ENCODE results near the gene NGEF. TPM values are rescaled to one million over a fixed set of nuclear protein-coding genes. Genes with fewer than 3 reads are reported as not detected.
A peak's percentile ranks its signal among the peaks of the same experiment; 100 is the strongest.

NGEF gene
- total and polyA plus RNA-seq, 9 donors, result 0.66 to 4.8 (median 1.9) TPM

DNA sequence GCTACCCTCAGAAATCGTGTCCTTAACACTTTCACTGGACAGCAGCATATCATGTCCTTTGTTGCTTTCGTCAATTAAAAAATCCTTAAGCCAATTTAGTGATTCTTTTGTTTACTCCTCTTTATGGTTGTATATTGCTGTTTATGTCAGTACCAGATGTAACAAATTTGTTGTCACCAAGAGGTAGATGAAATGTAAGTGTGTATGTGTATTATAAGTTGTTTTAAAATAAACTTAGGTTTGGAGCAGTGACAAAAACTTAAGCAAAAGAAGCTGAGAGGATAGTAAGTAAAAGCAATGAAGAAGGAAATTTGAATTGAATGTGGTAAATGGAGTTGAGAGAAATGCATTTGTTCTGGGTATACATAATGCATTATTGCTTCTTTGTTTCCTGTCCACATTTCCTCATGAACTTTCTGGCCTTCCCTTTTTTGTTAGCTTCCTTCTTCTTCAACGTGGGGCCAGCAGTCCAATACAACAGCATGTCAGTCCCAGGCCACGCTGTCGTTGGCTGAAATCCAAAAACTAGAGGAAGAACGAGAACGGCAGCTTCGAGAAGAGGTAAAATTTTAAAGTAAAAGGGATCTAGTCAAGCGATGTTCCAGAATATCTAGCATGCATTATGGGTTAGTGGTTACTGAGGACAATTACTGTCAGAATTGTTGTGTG, 173.5 kb downstream of the NGEF start:
- Histone ChIP-seq H3K27me3 (ENCODE audit: control insufficient read depth, insufficient read depth, low read length) (no peaks in the 10 kb centered on the region), H3K36me3 (ENCODE audit: control insufficient read depth, insufficient read depth, low read length) (peaks cover 44% of the 10 kb centered on the region), H3K9me3 (replicated peaks; ENCODE audit: control insufficient read depth, low read depth, low read length) (no peaks in the 10 kb centered on the region), H3K27ac (ENCODE audit: low read length) (no peak overlapping the region), H3K4me3 (ENCODE audit: low read length) (no peak overlapping the region), H3K4me1 (ENCODE audit: control insufficient read depth, insufficient read depth, low read length) (no peaks in the 10 kb centered on the region)
- 0% methylated on average over 1 of the region's 9 CpGs for WGBS (ENCODE audit: insufficient coverage)
- DNase-seq, result peak; percentile 86

DNA sequence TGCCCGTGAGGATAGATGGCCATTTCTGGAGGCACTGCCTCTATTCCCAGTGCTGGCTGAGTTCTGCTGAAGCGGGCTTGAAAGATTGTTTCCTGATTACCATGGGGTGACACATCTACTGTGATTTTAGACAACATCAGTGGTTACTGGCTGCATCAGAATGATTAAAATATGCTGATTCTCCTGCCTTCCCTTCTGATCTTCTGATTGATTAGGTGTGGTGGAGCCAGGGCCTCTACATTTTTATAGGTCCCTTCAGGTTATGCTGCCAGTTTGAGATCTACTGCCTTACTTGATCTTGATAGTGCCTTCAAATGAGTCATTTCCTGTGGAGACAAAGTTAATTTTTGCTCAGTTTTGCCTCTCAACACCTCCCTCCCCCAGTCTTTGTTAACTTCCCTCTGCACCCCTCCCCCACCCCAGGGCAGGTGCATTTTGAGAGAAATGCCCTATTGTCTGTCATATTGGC, 174.6 kb downstream of the NGEF start:
- DNase-seq, result no peak
- H3K9me3 ChIP-seq (replicated peaks; ENCODE audit: control insufficient read depth, low read depth, low read length), result no peaks in the 10 kb centered on the region
- no peak overlapping the region for H3K27ac ChIP-seq (ENCODE audit: low read length)
- H3K4me1 ChIP-seq (ENCODE audit: control insufficient read depth, insufficient read depth, low read length), result no peaks in the 10 kb centered on the region
- H3K36me3 ChIP-seq (ENCODE audit: control insufficient read depth, insufficient read depth, low read length), result peaks cover 45% of the 10 kb centered on the region
- WGBS (ENCODE audit: insufficient coverage), result 67% methylated on average over 1 of the region's 2 CpGs
- H3K4me3 ChIP-seq (ENCODE audit: low read length), result no peak overlapping the region
- no peaks in the 10 kb centered on the region for H3K27me3 ChIP-seq (ENCODE audit: control insufficient read depth, insufficient read depth, low read length)

DNA sequence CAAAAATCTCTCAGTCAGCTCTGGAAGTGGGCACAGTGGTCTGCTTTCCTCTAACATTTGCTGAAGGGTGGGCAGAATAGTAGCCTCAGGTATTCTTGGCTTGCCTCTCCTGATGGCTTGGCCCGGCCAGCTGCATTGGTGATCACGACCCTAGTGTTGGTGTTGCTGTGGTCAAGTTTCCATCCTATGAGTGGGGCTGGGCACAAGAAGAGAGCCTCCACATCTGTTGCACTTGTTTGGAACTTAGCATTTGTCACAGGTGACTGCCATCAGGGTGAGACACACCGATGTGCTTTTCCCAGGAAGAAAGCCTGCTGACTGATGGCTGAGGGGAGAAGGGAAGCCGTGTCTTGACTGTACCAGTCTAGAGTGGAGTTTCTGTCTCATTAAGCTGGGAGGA, 176.1 kb downstream of the NGEF start:
- no peak for DNase-seq
- Histone ChIP-seq H3K4me1 (ENCODE audit: control insufficient read depth, insufficient read depth, low read length) (no peaks in the 10 kb centered on the region), H3K9me3 (replicated peaks; ENCODE audit: control insufficient read depth, low read depth, low read length) (no peaks in the 10 kb centered on the region), H3K36me3 (ENCODE audit: control insufficient read depth, insufficient read depth, low read length) (peaks cover 51% of the 10 kb centered on the region), H3K27ac (ENCODE audit: low read length) (no peak overlapping the region), H3K27me3 (ENCODE audit: control insufficient read depth, insufficient read depth, low read length) (no peaks in the 10 kb centered on the region), H3K4me3 (ENCODE audit: low read length) (no peak overlapping the region)
- no CpG with 5 or more reads among the region's 4 CpGs for WGBS (ENCODE audit: insufficient coverage)

DNA sequence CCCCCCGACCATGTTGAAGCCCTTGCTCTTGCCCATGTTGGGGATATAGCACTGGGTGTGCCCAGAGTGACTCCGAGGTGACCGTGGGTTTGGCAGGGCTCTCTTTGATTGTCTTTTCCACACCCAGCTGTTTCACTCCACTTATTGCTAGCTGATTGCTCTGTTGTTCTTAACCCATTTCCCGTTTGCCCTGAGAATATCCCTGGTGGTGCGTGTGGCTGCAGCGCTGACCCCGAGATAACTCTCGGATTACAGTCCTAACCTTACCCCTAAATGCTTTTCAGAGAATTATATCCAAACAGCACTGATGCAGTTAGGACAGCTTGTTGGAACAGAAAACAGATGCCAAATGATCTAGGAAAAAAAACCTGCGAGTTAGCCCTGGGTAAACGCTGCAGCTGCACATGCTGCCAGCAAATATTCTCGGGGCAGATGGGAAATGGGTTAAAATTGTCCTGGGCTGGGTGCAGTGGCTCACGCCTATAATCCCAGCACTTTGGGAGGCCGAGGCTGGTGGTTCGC, 177.3 kb downstream of the NGEF start:
- Histone ChIP-seq H3K9me3 (replicated peaks; ENCODE audit: control insufficient read depth, low read depth, low read length) (no peaks in the 10 kb centered on the region), H3K27ac (ENCODE audit: low read length) (no peak overlapping the region), H3K27me3 (ENCODE audit: control insufficient read depth, insufficient read depth, low read length) (no peaks in the 10 kb centered on the region), H3K4me1 (ENCODE audit: control insufficient read depth, insufficient read depth, low read length) (no peaks in the 10 kb centered on the region), H3K36me3 (ENCODE audit: control insufficient read depth, insufficient read depth, low read length) (peaks cover 55% of the 10 kb centered on the region), H3K4me3 (ENCODE audit: low read length) (no peak overlapping the region)
- 70% methylated on average over 9 of the region's 14 CpGs for WGBS (ENCODE audit: insufficient coverage)
- DNase-seq, result no peak

DNA sequence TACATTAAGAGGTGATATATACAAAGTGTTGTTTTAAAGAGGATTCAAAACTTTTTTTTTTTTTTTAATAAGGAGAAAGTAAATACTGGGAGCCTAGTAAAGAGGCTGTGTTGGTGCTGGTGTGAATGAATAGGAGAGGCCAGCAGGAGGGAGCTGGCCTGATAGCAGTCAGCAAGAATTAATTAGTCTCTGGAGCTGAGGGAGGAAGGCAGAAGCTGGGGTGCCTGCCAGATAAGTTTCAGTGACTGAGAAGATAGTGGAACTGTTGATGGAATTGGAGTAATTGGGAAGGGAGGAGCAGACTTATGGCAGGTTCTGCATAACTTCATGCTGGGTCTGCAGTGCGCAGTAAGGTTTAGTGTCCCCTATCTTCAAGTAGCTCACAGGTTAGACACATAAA, 179.2 kb downstream of the NGEF start:
- peaks cover 62% of the 10 kb centered on the region for H3K36me3 ChIP-seq (ENCODE audit: control insufficient read depth, insufficient read depth, low read length)
- H3K9me3 ChIP-seq (replicated peaks; ENCODE audit: control insufficient read depth, low read depth, low read length), result no peaks in the 10 kb centered on the region
- H3K4me3 ChIP-seq (ENCODE audit: low read length), result no peak overlapping the region
- H3K27ac ChIP-seq (ENCODE audit: low read length), result no peak overlapping the region
- WGBS (ENCODE audit: insufficient coverage), result no CpG with 5 or more reads among the region's 1 CpG
- no peaks in the 10 kb centered on the region for H3K27me3 ChIP-seq (ENCODE audit: control insufficient read depth, insufficient read depth, low read length)
- H3K4me1 ChIP-seq (ENCODE audit: control insufficient read depth, insufficient read depth, low read length), result no peaks in the 10 kb centered on the region
- DNase-seq, result no peak

DNA sequence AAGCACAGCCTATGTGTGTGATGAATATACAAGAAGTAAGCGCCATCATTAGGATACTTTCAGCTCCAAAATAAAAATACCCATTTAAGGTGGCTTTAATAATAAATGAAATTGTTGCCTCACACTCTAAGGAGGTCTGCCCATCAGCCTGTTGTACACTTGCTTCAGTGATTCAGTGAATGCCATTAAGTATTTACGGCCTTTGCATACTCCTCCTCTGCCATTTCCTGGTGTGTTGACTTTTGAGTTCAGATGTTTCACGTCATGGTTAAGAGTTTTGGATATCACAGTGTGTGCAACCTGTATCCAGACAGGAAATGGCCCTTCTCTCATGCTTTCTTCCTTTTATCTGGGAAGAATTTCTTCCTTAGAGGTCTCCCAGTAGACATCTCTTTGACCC, 181.6 kb downstream of the NGEF start:
- Histone ChIP-seq H3K36me3 (ENCODE audit: control insufficient read depth, insufficient read depth, low read length) (peaks cover 50% of the 10 kb centered on the region), H3K4me3 (ENCODE audit: low read length) (no peak overlapping the region), H3K27me3 (ENCODE audit: control insufficient read depth, insufficient read depth, low read length) (no peaks in the 10 kb centered on the region), H3K4me1 (ENCODE audit: control insufficient read depth, insufficient read depth, low read length) (no peaks in the 10 kb centered on the region), H3K27ac (ENCODE audit: low read length) (no peak overlapping the region), H3K9me3 (replicated peaks; ENCODE audit: control insufficient read depth, low read depth, low read length) (no peaks in the 10 kb centered on the region)
- no peak for DNase-seq
- WGBS (ENCODE audit: insufficient coverage), result no CpG with 5 or more reads among the region's 3 CpGs

DNA sequence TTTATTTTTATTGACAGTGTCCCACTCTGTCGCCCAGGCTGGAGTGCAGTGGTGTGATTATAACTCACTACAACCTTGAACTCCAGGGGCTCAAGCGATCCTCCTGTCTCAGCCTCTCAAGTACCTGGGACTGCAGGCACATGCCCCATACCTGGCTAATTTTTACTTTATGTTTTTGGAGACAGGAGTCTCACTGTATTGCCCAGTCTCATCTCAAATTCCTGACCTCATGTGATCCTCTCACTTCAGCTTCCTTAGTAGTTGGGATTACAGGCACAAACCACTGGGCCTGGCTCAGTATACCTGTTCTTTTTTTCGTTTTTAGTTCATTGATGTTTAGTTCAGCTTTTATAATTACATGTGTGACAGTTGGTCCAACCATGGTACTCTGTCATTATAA, 183.1 kb downstream of the NGEF start:
- no peak overlapping the region for H3K27ac ChIP-seq (ENCODE audit: low read length)
- WGBS (ENCODE audit: insufficient coverage), result no CpG with 5 or more reads among the region's 3 CpGs
- peaks cover 49% of the 10 kb centered on the region for H3K36me3 ChIP-seq (ENCODE audit: control insufficient read depth, insufficient read depth, low read length)
- DNase-seq, result no peak
- H3K27me3 ChIP-seq (ENCODE audit: control insufficient read depth, insufficient read depth, low read length), result no peaks in the 10 kb centered on the region
- no peaks in the 10 kb centered on the region for H3K9me3 ChIP-seq (replicated peaks; ENCODE audit: control insufficient read depth, low read depth, low read length)
- no peaks in the 10 kb centered on the region for H3K4me1 ChIP-seq (ENCODE audit: control insufficient read depth, insufficient read depth, low read length)
- H3K4me3 ChIP-seq (ENCODE audit: low read length), result no peak overlapping the region

Other genes with a start within 250 kb of the NGEF start
- gene KCNJ13, start 236.7 kb downstream of the NGEF start, total RNA-seq, result not detected
- gene KCNJ13, start 236.7 kb downstream of the NGEF start, polyA plus RNA-seq (ENCODE audit: insufficient read depth in 1 of 8, insufficient read length in 8 of 8, low replicate concordance in 1 of 8), result under 1 TPM in 7 of 8 donors, not detected in 1; 0.12 to 0.90 (median 0.20) TPM
- 0.80 TPM for gene SNORC, start 143.0 kb downstream of the NGEF start, total RNA-seq
- gene SNORC, start 143.0 kb downstream of the NGEF start, polyA plus RNA-seq (ENCODE audit: insufficient read depth in 1 of 8, insufficient read length in 8 of 8, low replicate concordance in 1 of 8), result 1 to 10 TPM in 7 of 8 donors, under 1 TPM in 1; 0.56 to 2.3 (median 1.6) TPM
- gene NEU2, start 19.4 kb upstream of the NGEF start, total RNA-seq, result not detected
- not detected for gene NEU2, start 19.4 kb upstream of the NGEF start, polyA plus RNA-seq (ENCODE audit: insufficient read depth in 1 of 8, insufficient read length in 8 of 8, low replicate concordance in 1 of 8)
- gene INPP5D, start 47.1 kb upstream of the NGEF start, total RNA-seq, result 4.3 TPM
- 1 to 10 TPM; 5.8 to 9.8 (median 6.3) TPM for gene INPP5D, start 47.1 kb upstream of the NGEF start, polyA plus RNA-seq (ENCODE audit: insufficient read depth in 1 of 8, insufficient read length in 8 of 8, low replicate concordance in 1 of 8)
- 18.5 TPM for gene ATG16L1, start 238.4 kb upstream of the NGEF start, total RNA-seq
- 10 to 100 TPM; 12.8 to 19.0 (median 15.5) TPM for gene ATG16L1, start 238.4 kb upstream of the NGEF start, polyA plus RNA-seq (ENCODE audit: insufficient read depth in 1 of 8, insufficient read length in 8 of 8, low replicate concordance in 1 of 8)